ENCODE measurements around the gene ERV3-1. TPM values are rescaled to one million over a fixed set of nuclear protein-coding genes. Genes with fewer than 3 reads are reported as not detected.
A peak's percentile ranks its signal among the peaks of the same experiment; 100 is the strongest.

ERV3-1 gene
- total and polyA plus RNA-seq, 9 of the 15 experiments (the other 6 are each of a cell fraction or from before 2014, with no cell fraction given), result 10.2 to 30.0 (median 22.0) TPM

DNA sequence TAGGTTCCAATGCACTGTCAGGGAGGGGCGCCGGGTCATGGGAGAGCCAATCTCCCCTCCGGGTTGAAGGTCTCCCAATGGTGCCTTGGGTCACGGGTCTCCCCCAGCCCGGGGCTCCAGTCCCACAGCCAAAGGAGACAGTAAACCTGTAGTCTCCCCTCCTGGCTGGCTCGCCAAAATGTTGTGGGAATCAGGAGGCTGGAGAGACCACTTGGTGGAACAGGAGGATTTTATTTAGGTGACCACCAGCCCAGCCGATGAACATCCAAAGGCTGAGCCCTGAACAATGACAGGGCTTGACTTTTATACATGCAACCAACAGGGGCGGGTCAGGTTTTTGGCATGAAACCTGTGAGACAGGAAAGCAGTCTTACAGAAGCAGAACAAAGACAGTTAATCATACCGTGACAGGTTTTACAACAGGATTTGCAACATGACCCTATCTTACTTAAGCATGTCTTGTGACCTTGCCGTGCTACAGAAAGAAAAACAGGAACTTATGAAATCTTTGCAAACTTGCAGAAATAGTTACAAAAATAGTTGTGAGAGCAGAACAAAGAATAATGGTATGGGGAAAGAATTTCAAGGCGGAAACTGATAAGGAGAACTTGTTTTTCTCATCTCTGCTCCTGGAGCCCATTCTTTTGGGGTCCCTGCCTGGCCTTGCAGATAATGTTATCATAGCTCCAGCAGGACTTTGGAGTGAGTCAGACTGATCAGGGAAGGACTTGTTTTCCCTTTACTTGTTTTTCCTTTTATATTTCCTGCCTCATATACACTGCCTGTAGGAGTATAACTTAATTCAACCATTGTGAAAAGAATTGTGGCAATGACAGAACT is 7.1 kb downstream of the ERV3-1 start (continued):
- TF ChIP-seq, protein P1, sequence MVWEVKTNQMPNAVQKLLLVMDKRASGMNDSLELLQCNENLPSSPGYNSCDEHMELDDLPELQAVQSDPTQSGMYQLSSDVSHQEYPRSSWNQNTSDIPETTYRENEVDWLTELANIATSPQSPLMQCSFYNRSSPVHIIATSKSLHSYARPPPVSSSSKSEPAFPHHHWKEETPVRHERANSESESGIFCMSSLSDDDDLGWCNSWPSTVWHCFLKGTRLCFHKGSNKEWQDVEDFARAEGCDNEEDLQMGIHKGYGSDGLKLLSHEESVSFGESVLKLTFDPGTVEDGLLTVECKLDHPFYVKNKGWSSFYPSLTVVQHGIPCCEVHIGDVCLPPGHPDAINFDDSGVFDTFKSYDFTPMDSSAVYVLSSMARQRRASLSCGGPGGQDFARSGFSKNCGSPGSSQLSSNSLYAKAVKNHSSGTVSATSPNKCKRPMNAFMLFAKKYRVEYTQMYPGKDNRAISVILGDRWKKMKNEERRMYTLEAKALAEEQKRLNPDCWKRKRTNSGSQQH (CRISPR knock-in tag; IDR thresholded peaks at IDR 0.05), result 0 out of 2 replicates have a peak, but pooled peaks have one; percentile 6
- TF ChIP-seq, protein P2, sequence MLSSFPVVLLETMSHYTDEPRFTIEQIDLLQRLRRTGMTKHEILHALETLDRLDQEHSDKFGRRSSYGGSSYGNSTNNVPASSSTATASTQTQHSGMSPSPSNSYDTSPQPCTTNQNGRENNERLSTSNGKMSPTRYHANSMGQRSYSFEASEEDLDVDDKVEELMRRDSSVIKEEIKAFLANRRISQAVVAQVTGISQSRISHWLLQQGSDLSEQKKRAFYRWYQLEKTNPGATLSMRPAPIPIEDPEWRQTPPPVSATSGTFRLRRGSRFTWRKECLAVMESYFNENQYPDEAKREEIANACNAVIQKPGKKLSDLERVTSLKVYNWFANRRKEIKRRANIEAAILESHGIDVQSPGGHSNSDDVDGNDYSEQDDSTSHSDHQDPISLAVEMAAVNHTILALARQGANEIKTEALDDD (IDR thresholded peaks at IDR 0.05), result peak; percentile 73
- TF ChIP-seq KLF16 (IDR thresholded peaks at IDR 0.05), result peak; percentile 98
- no peak for TF ChIP-seq ILK (tag; IDR thresholded peaks at IDR 0.05; ENCODE audit: borderline replicate concordance, low read depth)
- no peak for TF ChIP-seq GTF2F1 (IDR thresholded peaks at IDR 0.05; ENCODE audit: low read depth, low read length)
- TF ChIP-seq ZKSCAN8 (CRISPR knock-in tag; IDR thresholded peaks at IDR 0.05), result peak; percentile 79; the same call in 1 of the 2 replicates
- TF ChIP-seq ZNF668 (CRISPR knock-in tag; IDR thresholded peaks at IDR 0.05), result 0 out of 2 replicates have a peak, but pooled peaks have one; percentile 61
- TF ChIP-seq, protein P3, sequence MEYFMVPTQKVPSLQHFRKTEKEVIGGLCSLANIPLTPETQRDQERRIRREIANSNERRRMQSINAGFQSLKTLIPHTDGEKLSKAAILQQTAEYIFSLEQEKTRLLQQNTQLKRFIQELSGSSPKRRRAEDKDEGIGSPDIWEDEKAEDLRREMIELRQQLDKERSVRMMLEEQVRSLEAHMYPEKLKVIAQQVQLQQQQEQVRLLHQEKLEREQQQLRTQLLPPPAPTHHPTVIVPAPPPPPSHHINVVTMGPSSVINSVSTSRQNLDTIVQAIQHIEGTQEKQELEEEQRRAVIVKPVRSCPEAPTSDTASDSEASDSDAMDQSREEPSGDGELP (CRISPR knock-in tag; IDR thresholded peaks at IDR 0.05; ENCODE audit: borderline replicate concordance), result peak; percentile 35; the same call in 1 of the 2 replicates
- TF ChIP-seq ZNF134 (CRISPR knock-in tag; conservative IDR thresholded peaks at IDR 0.05), result 0 out of 2 replicates have a peak, but pooled peaks have one; percentile 54
- no peak for TF ChIP-seq HNRNPLL (IDR thresholded peaks at IDR 0.05; ENCODE audit: low read depth, low read length, poor library complexity, severe bottlenecking)
- TF ChIP-seq ZNF184 (CRISPR knock-in tag; IDR thresholded peaks at IDR 0.05), result no peak
- TF ChIP-seq MEF2A (IDR thresholded peaks at IDR 0.05; ENCODE audit: control insufficient read depth, low read depth, low read length), result peak; percentile 96
- no peak for TF ChIP-seq BRF1 (IDR thresholded peaks at IDR 0.05; ENCODE audit: borderline replicate concordance, extremely low read depth, insufficient read length)
- TF ChIP-seq ZNF717 (CRISPR knock-in tag; IDR thresholded peaks at IDR 0.05), result 0 out of 2 replicates have a peak, but pooled peaks have one; percentile 35
- TF ChIP-seq, protein P4, sequence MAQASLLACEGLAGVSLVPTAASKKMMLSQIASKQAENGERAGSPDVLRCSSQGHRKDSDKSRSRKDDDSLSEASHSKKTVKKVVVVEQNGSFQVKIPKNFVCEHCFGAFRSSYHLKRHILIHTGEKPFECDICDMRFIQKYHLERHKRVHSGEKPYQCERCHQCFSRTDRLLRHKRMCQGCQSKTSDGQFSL (CRISPR knock-in tag; IDR thresholded peaks at IDR 0.05), result no peak
- TF ChIP-seq, protein P4 (tag; IDR thresholded peaks at IDR 0.05), result no peak
- no peak for TF ChIP-seq PTTG1 (tag; IDR thresholded peaks at IDR 0.05; ENCODE audit: low read depth)
- peak in 1 of 3 experiments; percentile 25 for TF ChIP-seq YY1 (IDR thresholded peaks at IDR 0.05; ENCODE audit: borderline replicate concordance in 1 of 3, control insufficient read depth in 1 of 3, extremely low read depth in 1 of 3, insufficient read depth in 3 of 3, insufficient read length in 1 of 3, insufficient replicate concordance in 2 of 3, low read depth in 1 of 3, low read length in 2 of 3)
- no peak for TF ChIP-seq CBFB (CRISPR knock-in tag; IDR thresholded peaks at IDR 0.05)
- peak; percentile 99 for TF ChIP-seq HDAC3 (IDR thresholded peaks at IDR 0.05; ENCODE audit: borderline replicate concordance, partially characterized antibody)
- no peak for TF ChIP-seq SRSF9 (IDR thresholded peaks at IDR 0.05; ENCODE audit: borderline replicate concordance, low read depth, low read length)
- peak; percentile 96 to 97; a peak in 3 of 4 replicates for TF ChIP-seq ARNT (IDR thresholded peaks at IDR 0.05)

Measured in K562 (cell line).